Smooth muscle cell (in vitro differentiated cells): ENCODE results near the gene MILR1. TPM values are rescaled to one million over a fixed set of nuclear protein-coding genes. Genes with fewer than 3 reads are reported as not detected.

ENCODE experiments used
- DNase-seq: peaks from one replicate; lab custom pipeline; 2025; ENCODE audit not compliant: unreplicated experiment; lab: John Stamatoyannopoulos, UW
- H2AFZ ChIP-seq: fragments of 200-600 bp; sonication (generic); 2 replicates; pipeline ENCODE4 v1.6.0; 2016; ENCODE audit warnings: antibody characterized with exemption, low read depth, mild to moderate bottlenecking
- H3F3A ChIP-seq: fragments of 200-600 bp; sonication (generic); 2 replicates; pipeline ENCODE4 v1.6.0; 2017; ENCODE audit warnings: antibody characterized with exemption, low read depth
- H3K27ac ChIP-seq: fragments of 200-600 bp; sonication (generic); 2 replicates; pipeline ENCODE4 v1.5.1; 2016; ENCODE audit warnings: low read depth, mild to moderate bottlenecking
- H3K27me3 ChIP-seq: fragments of 200-600 bp; sonication (generic); 2 replicates; pipeline ENCODE4 v1.6.1; 2016; ENCODE audit warnings: low read depth, mild to moderate bottlenecking
- H3K36me3 ChIP-seq: fragments of 200-600 bp; sonication (generic); 2 replicates; pipeline ENCODE4 v1.5.1; 2016; ENCODE audit warnings: low read depth
- H3K4me1 ChIP-seq: fragments of 200-600 bp; sonication (generic); 2 replicates; pipeline ENCODE4 v1.5.1; 2016; ENCODE audit warnings: low read depth
- H3K4me2 ChIP-seq: fragments of 200-600 bp; sonication (generic); 2 replicates; pipeline ENCODE4 v1.6.0; 2016; ENCODE audit warnings: mild to moderate bottlenecking
- H3K4me3 ChIP-seq: fragments of 200-600 bp; sonication (generic); 2 replicates; pipeline ENCODE4 v1.5.1; 2016; ENCODE audit warnings: mild to moderate bottlenecking
- H3K79me2 ChIP-seq: fragments of 200-600 bp; sonication (generic); 2 replicates; pipeline ENCODE4 v1.6.0; 2016; ENCODE audit warnings: low read depth, mild to moderate bottlenecking
- H3K9ac ChIP-seq: fragments of 200-600 bp; sonication (generic); 2 replicates; pipeline ENCODE4 v1.6.0; 2016; ENCODE audit warnings: low read depth
- H3K9me3 ChIP-seq: fragments of 200-600 bp; sonication (generic); replicated peaks from 2 replicates; pipeline ENCODE4 v1.5.1; 2016; ENCODE audit warnings: low read depth
- H4K20me1 ChIP-seq: fragments of 200-600 bp; sonication (generic); 2 replicates; pipeline ENCODE4 v1.6.0; 2016; ENCODE audit warnings: low read depth
- WGBS: methylation state at CpG from one replicate; pipeline ENCODE4 v1.1.7; 2016; ENCODE audit warnings: low lambda C conversion rate; 5-methylcytosine and 5-hydroxymethylcytosine counted together
- polyA plus RNA-seq: library from polyadenylated mRNA; unstranded; fragments of >200 nt; fragmentation: Nextera tagmentation; extraction: Ambion mirVana; gene quantifications from 2 replicates; pipeline ENCODE4 v1.2.1, GENCODE V29; 2016
- total RNA-seq: library from RNA; depleted of rRNA; stranded (reverse); fragments of >200 nt; gene quantifications from 2 replicates; pipeline ENCODE4 v1.2.3, GENCODE V29; 2014
- TF ChIP-seq, protein P1 (sequence below): fragments of 200-600 bp; sonication (generic); IDR thresholded peaks from 2 replicates; pipeline ENCODE4 v1.5.1; 2017; ENCODE audit warnings: borderline replicate concordance, mild to moderate bottlenecking, antibody characterized with exemption; ENCODE audit not compliant: insufficient read depth, poor library complexity, severe bottlenecking

MILR1 gene
- total and polyA plus RNA-seq, 2 experiments from 2014 or later: not detected

DNA sequence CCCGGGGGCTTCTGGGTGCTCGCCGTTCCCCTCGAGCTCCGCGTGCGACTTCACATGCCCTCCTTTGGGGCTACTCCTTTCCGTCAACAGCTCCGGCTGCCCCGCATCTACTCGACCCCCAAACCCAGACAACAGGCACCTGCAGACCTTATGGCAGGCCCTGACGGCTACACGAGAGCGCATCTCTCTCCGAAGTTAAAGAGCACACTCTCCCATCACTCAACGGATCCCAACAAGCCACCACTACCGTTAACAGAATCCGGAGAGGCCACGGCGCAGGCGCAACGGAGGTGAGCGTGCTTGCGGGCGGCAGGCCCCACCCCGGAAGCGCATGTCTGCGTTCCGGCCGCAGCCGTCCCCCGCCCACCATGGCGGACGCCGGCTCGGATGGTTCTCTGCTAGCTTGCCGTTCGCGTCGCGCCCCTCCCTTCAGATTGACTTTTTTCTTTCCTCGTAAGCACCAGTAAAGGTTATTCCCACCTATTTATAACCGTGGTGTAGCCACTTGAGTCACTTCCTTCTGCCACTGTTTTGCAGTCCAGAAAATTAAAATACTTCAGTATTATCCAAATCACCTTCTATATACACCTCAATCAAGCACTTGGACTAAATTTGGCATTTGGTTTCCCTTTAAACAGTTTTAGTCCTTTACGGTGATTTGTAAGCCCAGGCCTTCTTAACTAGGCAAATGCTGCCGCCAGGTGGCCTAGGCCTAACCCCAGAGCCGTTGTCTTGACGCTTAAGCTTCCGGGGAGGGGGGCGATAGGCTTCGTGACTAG is 48.1 kb downstream of the MILR1 start, which contains the start of gene POLG2:
POLG2 (minus strand) TSS at position 269 of the 779 bp plus-strand sequence; CDS start at position 183, 86 bp downstream.
- Histone ChIP-seq H3K79me2 (peaks cover 40% of the 10 kb centered on the region), H3K9me3 (no peaks in the 10 kb centered on the region), H3K27me3 (no peaks in the 10 kb centered on the region), H2AFZ (no peak within 1 kb of the TSS), H3K4me2 (peak within 1 kb of the TSS; percentile 82), H3F3A (peaks cover 41% of the 10 kb centered on the region), H3K9ac (peak within 1 kb of the TSS; percentile 70), H3K27ac (peak within 1 kb of the TSS; percentile 99), H3K36me3 (peaks cover 30% of the 10 kb centered on the region), H3K4me1 (peaks cover 17% of the 10 kb centered on the region), H3K4me3 (peak within 1 kb of the TSS; percentile 54), H4K20me1 (peaks cover 41% of the 10 kb centered on the region)
- peak; percentile 71 for DNase-seq
- TF ChIP-seq, protein P1, sequence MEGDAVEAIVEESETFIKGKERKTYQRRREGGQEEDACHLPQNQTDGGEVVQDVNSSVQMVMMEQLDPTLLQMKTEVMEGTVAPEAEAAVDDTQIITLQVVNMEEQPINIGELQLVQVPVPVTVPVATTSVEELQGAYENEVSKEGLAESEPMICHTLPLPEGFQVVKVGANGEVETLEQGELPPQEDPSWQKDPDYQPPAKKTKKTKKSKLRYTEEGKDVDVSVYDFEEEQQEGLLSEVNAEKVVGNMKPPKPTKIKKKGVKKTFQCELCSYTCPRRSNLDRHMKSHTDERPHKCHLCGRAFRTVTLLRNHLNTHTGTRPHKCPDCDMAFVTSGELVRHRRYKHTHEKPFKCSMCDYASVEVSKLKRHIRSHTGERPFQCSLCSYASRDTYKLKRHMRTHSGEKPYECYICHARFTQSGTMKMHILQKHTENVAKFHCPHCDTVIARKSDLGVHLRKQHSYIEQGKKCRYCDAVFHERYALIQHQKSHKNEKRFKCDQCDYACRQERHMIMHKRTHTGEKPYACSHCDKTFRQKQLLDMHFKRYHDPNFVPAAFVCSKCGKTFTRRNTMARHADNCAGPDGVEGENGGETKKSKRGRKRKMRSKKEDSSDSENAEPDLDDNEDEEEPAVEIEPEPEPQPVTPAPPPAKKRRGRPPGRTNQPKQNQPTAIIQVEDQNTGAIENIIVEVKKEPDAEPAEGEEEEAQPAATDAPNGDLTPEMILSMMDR: peak; percentile 43
- 2% methylated on average over 50 of the region's 50 CpGs for WGBS

DNA sequence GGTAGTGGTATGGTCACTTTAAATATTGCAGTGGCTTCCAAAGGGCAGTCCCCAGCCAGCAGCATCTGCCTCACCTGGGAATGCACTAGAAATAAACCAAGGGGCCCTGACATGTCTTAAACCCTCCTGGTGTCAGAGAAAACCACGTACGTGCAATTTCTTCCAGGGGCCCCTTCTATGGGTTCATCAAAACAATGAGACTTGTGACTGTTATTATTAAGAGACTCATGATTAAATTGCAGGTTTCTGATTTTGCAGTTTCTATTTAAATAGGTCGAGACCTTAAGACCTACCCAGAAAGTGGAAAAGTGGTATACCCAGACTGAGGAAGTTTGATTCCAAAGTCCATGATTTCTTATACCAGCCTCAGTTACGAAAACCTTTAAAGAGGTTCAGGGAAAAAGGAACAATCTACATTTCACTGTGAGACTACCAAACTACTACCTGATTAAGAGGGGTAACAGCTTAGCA is 48.7 kb downstream of the MILR1 start:
- TF ChIP-seq, protein P1: peak; percentile 1
- H3F3A ChIP-seq: peaks cover 47% of the 10 kb centered on the region
- 59% methylated on average over 4 of the region's 4 CpGs for WGBS
- peaks cover 47% of the 10 kb centered on the region for H4K20me1 ChIP-seq
- H2AFZ ChIP-seq: no peak overlapping the region
- peaks cover 46% of the 10 kb centered on the region for H3K79me2 ChIP-seq
- peak overlapping the region; percentile 70 for H3K9ac ChIP-seq
- H3K4me2 ChIP-seq: peak overlapping the region; percentile 82
- no peaks in the 10 kb centered on the region for H3K27me3 ChIP-seq
- peaks cover 20% of the 10 kb centered on the region for H3K4me1 ChIP-seq
- H3K4me3 ChIP-seq: peak overlapping the region; percentile 54
- H3K9me3 ChIP-seq: no peaks in the 10 kb centered on the region
- peak overlapping the region; percentile 99 for H3K27ac ChIP-seq
- no peak for DNase-seq
- peaks cover 37% of the 10 kb centered on the region for H3K36me3 ChIP-seq

DNA sequence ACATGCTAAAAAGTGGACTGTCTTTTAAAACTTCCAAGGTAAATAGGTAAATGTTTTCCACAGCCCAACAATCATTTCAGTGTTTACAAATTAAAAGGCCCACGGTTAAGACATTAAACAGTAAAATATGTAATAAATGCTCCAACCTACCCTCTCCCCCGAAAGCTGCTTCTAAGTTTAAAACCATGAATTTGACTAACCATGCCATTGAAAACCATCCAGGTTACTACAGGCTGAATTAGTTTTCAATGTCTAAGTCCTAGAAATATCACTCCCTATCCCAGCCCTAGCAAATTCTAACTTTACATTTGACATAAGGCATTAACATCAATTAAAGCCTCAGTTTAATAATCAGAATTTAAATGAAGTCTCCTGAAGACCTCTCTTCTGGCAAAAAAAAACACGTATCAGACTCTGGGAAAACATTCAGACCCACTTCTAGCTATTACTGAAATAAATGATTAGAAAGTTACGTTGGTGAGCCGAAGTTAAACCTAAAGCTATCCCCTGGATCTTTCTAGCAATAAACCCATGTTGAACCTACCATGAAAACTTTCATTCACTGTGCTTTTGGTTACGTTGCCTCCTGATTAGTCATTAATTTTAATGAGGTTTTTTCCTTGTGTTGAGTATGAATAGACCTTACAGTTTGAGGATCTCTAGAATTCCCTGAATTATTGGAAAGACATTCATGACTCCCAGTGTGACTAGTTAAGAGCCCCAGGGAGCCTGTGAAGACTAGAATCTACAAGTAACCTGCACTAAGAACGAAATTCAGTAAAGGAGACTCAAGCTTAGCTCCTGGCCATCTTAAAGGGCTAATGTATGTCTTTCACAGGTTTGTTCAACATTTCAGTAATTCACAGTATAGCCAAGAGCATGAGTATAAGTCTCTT is 49.6 kb downstream of the MILR1 start:
- peaks cover 46% of the 10 kb centered on the region for H3K36me3 ChIP-seq
- WGBS: 87% methylated on average over 7 of the region's 7 CpGs
- H3K4me1 ChIP-seq: peaks cover 26% of the 10 kb centered on the region
- H4K20me1 ChIP-seq: peaks cover 57% of the 10 kb centered on the region
- peak overlapping the region; percentile 82 for H3K4me2 ChIP-seq
- H3K27ac ChIP-seq: peak overlapping the region; percentile 99
- H3K4me3 ChIP-seq: no peak overlapping the region
- no peaks in the 10 kb centered on the region for H3K9me3 ChIP-seq
- peak overlapping the region; percentile 19 for H3K9ac ChIP-seq
- H2AFZ ChIP-seq: no peak overlapping the region
- TF ChIP-seq, protein P1: no peak
- H3K79me2 ChIP-seq: peaks cover 55% of the 10 kb centered on the region
- no peaks in the 10 kb centered on the region for H3K27me3 ChIP-seq
- DNase-seq: no peak
- H3F3A ChIP-seq: peaks cover 56% of the 10 kb centered on the region
